ENCODE measurements around the gene UBQLN1. TPM values are rescaled to one million over a fixed set of nuclear protein-coding genes. Genes with fewer than 3 reads are reported as not detected.
"Not testable (repeated sequence)": the region's sequence is repeated elsewhere in the genome, so short reads cannot be mapped to it uniquely, and the experiment has no call there.

Gene UBQLN1
- total RNA-seq, 1 donor, result 112 TPM

DNA sequence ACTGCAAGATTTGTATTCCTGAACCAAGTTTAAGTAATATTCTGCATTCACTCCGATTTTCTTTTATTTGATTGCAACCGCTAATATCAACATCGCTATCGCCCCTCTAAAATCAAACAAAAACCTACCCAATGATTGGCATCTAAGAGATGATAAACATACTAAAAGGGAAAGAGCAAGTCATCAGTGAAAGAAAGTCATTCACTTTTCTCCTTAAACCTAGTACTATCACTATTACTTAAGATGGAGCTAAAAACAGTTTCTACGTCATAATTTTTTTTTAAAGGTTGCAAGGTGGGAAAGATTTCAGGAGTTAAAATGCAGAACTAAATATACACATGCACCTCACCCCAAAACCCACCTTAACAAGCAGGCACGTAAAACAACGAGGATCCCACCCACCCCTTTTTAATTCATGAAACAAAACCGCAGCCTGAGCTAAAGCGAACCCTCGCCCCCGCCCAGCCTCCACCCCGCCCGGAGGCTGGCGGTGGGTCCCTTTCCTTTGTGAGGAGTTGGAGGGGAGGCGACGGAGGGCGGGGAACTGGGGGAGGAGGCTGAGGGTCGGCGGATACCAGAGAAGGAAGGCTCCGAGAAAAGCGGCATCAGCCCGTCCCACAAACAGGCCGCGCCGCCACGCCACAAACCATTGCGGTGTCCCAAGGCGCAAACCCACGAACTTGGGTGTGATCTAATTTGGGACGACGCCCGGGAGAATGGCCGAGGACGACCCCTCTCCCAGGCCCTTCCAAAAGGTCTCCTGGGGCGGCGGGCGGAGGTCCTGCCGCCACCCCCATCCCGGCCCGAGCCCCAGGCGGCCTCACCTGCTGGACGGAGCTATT, 861 bp downstream of the UBQLN1 start:
- H3K4me3 ChIP-seq (ENCODE audit: low read depth, low read length), result peak overlapping the region; percentile 95
- DNase-seq (ENCODE audit: low read depth), result no peak
- TF ChIP-seq, protein P1, sequence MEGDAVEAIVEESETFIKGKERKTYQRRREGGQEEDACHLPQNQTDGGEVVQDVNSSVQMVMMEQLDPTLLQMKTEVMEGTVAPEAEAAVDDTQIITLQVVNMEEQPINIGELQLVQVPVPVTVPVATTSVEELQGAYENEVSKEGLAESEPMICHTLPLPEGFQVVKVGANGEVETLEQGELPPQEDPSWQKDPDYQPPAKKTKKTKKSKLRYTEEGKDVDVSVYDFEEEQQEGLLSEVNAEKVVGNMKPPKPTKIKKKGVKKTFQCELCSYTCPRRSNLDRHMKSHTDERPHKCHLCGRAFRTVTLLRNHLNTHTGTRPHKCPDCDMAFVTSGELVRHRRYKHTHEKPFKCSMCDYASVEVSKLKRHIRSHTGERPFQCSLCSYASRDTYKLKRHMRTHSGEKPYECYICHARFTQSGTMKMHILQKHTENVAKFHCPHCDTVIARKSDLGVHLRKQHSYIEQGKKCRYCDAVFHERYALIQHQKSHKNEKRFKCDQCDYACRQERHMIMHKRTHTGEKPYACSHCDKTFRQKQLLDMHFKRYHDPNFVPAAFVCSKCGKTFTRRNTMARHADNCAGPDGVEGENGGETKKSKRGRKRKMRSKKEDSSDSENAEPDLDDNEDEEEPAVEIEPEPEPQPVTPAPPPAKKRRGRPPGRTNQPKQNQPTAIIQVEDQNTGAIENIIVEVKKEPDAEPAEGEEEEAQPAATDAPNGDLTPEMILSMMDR (IDR thresholded peaks at IDR 0.05; ENCODE audit: insufficient read depth, low read length), result no peak

DNA sequence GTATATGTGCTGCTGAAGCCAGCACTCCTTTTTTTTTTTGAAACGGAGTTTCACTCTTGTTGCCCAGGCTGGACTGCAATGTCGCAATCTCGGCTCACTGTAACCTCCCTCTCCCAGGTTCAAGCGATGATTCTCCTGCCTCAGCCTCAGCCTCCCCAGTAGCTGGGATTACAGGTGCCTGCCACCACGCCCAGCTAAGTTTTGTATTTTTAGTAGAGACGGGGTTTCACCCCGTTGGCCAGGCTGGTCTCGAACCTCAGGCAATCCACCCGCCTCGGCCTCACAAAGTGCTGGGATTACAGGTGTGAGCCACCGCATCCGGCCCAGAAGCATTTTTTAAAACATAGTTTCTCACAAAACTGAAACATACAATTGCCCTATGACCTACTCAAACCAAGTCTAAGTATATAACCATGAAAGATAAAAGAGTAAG, 2.5 kb downstream of the UBQLN1 start:
- not testable (repeated sequence) for H3K4me3 ChIP-seq (ENCODE audit: low read depth, low read length); DNase-seq (ENCODE audit: low read depth)

DNA sequence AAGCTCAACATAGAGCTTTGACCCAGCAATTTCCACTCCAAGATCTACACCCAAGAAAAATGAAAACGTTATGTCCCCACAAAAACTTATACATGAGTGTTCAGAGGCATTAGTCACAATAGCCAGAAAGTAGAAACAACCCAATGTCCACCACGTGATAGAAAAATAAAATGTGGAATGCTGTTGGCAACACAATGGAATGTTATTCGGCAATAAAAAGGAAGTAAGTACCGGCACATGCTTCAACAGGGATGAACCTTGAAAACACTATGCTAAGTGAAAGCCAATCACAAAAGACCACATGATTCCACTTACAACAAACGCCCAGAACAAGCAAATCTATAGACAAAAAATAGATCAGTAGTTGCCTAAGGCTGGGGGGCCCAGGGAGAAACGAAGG, 6.0 kb downstream of the UBQLN1 start:
- H3K4me3 ChIP-seq (ENCODE audit: low read depth, low read length), result peak overlapping the region; percentile 15
- DNase-seq (ENCODE audit: low read depth), result peak; percentile 80
- TF ChIP-seq, protein P1 (IDR thresholded peaks at IDR 0.05; ENCODE audit: insufficient read depth, low read length), result no peak

- DNase-seq (ENCODE audit: low read depth), result no peak
- peak overlapping the region; percentile 15 for H3K4me3 ChIP-seq (ENCODE audit: low read depth, low read length)
- TF ChIP-seq, protein P1 (IDR thresholded peaks at IDR 0.05; ENCODE audit: insufficient read depth, low read length), result no peak
Observed at GRCh38 chr9:83701286-83701685, 6.5 kb downstream of the UBQLN1 start.

GRCh38 chr9:83699615-83700014, 8.1 kb downstream of the UBQLN1 start:
- H3K4me3 ChIP-seq (ENCODE audit: low read depth, low read length), result no peak overlapping the region
- TF ChIP-seq, protein P1 (IDR thresholded peaks at IDR 0.05; ENCODE audit: insufficient read depth, low read length), result no peak
- DNase-seq (ENCODE audit: low read depth), result no peak

DNA sequence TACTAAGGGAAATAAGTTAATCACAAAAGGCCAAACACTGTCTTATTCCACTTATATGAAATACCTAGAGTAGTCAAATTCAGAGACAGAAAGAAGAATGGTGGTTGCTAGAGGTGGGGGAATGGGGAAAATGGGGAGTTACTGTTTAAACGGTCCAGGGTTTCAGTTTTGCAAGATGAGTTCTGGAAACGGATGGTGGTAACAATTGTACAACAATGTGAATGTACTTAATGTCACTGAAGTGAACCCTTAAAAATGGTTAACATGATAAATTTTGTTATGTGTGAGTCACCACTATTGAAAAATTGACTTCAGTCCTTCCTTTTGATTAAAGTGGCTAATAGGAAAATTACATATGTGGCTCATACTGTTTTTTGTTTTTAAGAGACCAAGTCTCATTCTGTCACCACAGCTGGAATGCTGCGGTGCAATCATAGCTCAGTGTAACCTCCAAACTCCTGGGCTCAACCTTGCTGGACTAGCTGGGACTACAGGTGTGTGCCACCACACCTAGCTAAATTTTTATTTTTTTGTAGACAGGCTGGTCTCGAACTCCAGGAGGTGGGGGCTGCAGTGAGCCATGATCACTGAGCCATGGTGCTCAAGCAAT, 8.7 kb downstream of the UBQLN1 start:
- H3K4me3 ChIP-seq (ENCODE audit: low read depth, low read length), result no peak overlapping the region
- DNase-seq (ENCODE audit: low read depth), result no peak
- TF ChIP-seq, protein P1 (IDR thresholded peaks at IDR 0.05; ENCODE audit: insufficient read depth, low read length), result no peak

GRCh38 chr9:83691492-83691891, 16.3 kb downstream of the UBQLN1 start:
- TF ChIP-seq, protein P1 (IDR thresholded peaks at IDR 0.05; ENCODE audit: insufficient read depth, low read length), result no peak
- no peak for DNase-seq (ENCODE audit: low read depth)
- no peak overlapping the region for H3K4me3 ChIP-seq (ENCODE audit: low read depth, low read length)
